LNCaP clone FGC (cell line): ENCODE measurements around the gene GLDC.
A peak's percentile ranks its signal among the peaks of the same experiment; 100 is the strongest.

Experiments
- DNase-seq: peaks from one replicate; pipeline ENCODE4 v3.0.0-alpha.2; 2011; ENCODE audit warnings: low read depth
- H3K4me3 ChIP-seq: 2 replicates; pipeline ENCODE4 v1.5.1; 2011; ENCODE audit warnings: mild to moderate bottlenecking, low read depth, low read length, control low read depth
- CTCF ChIP-seq: IDR thresholded peaks from 2 replicates; pipeline ENCODE4 v1.5.1; 2012; ENCODE audit warnings: mild to moderate bottlenecking; ENCODE audit not compliant: control insufficient read depth, insufficient read depth; ENCODE audit errors: extremely low read depth

The GLDC gene

GRCh38 chr9:6575324-6576034 is 70.0 kb downstream of the GLDC start:
- DNase-seq = no peak
- TF ChIP-seq CTCF = no peak
- H3K4me3 ChIP-seq = no peak overlapping the region

DNA sequence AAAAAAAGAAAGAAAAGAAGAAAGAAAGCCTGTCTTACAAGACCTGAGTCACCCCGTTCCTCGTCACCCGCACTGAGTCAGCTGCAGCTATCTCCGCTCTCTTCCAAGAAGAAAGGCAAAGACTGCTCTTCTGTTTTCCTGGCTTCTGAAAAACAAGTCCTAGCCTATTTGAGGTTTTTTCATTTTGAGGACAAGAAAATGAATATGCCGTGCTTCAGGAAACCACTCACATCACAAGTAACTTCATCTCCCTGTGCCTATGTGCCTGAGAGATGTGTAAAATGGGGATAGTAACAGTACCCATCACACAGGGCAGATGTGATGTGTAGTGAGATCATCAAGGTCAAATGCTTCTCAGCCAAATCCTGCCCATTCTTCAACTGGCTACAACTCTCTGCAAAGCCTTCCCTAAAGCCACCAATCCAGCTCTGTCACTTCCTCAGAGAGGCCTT is 78.4 kb downstream of the GLDC start:
- DNase-seq = no peak
- no peak for TF ChIP-seq CTCF
- H3K4me3 ChIP-seq = no peak overlapping the region

GRCh38 chr9:6566409-6567139 is 79.0 kb downstream of the GLDC start:
- H3K4me3 ChIP-seq = no peak overlapping the region
- DNase-seq = no peak
- no peak for TF ChIP-seq CTCF

- no peak overlapping the region for H3K4me3 ChIP-seq
Measured at GRCh38 chr9:6565312-6565711, 80.2 kb downstream of the GLDC start.

DNA sequence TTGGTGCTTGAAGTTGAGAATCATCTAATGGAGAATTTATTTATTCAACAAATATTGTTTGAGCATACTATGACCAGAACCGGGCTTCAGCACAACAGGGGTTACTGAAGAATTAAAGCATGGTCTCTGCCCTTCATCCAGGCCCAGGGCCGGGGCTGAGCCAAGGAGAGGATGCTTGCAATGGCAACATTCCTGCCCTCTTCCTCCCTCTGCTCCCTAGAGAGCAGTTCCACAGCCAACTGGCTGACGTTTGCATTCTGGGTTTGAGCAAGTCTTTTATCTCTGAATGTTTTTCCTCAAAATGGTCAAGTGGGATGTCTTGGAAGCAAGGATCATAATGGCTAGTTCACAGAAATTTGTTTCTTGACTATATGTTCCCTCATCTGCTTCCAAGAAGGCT is 80.7 kb downstream of the GLDC start:
- no peak for TF ChIP-seq CTCF

More at GRCh38 chr9:6565312-6565711, 80.2 kb downstream of the GLDC start:
- no peak for DNase-seq
- TF ChIP-seq CTCF = no peak

DNA sequence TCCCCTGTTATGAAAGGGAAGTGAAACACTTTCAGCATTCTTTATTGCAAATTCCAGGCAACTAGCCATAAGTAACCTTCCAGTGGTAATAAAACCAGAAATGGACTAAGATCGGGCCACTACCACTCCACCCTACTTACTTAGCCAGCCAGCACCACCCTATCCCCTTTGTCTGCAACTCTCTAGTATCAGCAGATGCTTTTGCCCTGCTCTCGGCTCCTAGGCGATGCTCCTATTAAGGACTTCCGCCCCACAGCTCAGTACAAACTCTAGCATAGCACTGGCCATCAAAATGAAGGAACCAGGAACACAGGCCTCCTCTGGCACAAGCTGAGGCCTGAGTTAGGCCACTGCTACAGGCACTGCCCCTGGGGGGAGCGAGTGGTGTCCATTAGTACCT is 81.2 kb downstream of the GLDC start:
- DNase-seq = peak; percentile 33
- no peak overlapping the region for H3K4me3 ChIP-seq
- no peak for TF ChIP-seq CTCF

More for the DNA sequence above, 80.7 kb downstream of the GLDC start:
- no peak for DNase-seq
- no peak overlapping the region for H3K4me3 ChIP-seq

DNA sequence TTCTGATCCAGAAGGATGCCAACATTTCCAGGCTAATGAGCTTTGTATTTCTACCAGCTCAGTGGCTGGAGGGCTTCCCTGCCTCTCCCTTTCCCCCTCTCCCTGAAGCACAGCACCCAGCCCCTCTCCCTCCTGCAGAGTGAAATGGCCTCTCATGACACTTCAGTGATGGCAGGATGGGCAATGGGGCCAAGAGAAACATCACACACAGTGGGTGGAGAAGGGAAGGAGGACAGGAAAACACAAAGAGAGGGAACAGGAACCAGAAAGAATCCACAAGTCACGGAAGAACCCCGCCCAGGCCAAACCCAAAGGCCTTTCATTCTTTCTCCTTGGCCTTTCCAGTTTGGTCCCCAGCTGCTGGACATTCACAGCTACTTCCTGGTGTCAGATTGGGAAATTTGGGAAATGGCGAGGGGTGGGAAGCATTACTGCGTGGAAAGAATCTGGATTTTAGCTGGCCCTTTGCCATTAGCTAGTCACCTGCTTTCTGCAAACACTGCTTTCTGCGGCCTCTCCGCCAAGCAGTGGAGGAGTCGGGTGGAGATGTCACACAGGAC is 82.6 kb downstream of the GLDC start:
- TF ChIP-seq CTCF = no peak
- no peak for DNase-seq
- no peak overlapping the region for H3K4me3 ChIP-seq
